OCI-LY3 (cell line): ENCODE measurements around the gene PHF20.

Source experiments
- EZH2phosphoT487 ChIP-seq: fragments of 200-600 bp; shearing (Covaris generic); IDR thresholded peaks from 2 replicates; pipeline ENCODE4 v1.6.1; 2018; ENCODE audit warnings: antibody characterized with exemption, mixed run types, low read depth
- TF ChIP-seq, protein P1 (sequence below): fragments of 200-600, 300-600 bp; sonication (generic); IDR thresholded peaks from 2 replicates; pipeline ENCODE4 v1.5.1; 2014; ENCODE audit warnings: antibody characterized with exemption, low read length, low read depth

DNA sequence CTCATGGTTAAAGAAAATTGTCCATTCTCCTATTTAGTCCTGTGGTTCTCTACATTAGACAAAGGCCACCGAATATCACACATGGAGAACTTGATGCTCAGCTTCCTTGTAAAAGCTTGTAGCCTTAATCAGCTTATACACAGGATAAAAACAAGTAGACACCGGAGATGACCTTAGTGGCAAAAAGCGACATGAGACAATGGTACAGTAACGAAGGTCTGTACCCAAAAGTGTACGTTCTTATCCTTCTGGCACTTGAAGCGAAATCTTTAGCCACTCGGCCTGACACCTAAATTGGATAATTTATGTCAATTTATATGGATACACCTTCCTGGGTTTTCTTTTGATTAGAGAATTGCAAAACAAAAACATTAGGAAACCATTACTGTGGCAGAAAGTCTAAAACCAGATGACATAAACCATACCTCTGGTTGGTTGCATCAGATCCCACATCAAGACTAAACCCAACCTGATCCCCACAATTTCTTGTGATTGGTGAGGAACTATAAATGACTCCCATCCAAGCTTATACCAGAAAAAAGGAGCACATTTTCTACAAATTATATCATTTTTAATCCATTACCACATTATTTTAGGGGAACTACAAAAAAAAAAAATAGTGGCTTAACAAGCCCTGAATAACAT lies 35.9 kb upstream of the PHF20 start:
- no peak for TF ChIP-seq EZH2phosphoT487
- TF ChIP-seq, protein P1, sequence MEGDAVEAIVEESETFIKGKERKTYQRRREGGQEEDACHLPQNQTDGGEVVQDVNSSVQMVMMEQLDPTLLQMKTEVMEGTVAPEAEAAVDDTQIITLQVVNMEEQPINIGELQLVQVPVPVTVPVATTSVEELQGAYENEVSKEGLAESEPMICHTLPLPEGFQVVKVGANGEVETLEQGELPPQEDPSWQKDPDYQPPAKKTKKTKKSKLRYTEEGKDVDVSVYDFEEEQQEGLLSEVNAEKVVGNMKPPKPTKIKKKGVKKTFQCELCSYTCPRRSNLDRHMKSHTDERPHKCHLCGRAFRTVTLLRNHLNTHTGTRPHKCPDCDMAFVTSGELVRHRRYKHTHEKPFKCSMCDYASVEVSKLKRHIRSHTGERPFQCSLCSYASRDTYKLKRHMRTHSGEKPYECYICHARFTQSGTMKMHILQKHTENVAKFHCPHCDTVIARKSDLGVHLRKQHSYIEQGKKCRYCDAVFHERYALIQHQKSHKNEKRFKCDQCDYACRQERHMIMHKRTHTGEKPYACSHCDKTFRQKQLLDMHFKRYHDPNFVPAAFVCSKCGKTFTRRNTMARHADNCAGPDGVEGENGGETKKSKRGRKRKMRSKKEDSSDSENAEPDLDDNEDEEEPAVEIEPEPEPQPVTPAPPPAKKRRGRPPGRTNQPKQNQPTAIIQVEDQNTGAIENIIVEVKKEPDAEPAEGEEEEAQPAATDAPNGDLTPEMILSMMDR: no peak
